HG03565 (cell line): ENCODE results near the gene RUSC2.
"Not testable (repeated sequence)": the region's sequence is repeated elsewhere in the genome, so short reads cannot be mapped to it uniquely, and the experiment has no call there.

Experiments
- ATAC-seq: cut with Tn5 transposase; IDR thresholded peaks from one replicate; pipeline ENCODE4 v1.9.1; 2021; ENCODE audit warnings: mild to moderate bottlenecking, moderate library complexity; ENCODE audit not compliant: unreplicated experiment

RUSC2 gene

DNA sequence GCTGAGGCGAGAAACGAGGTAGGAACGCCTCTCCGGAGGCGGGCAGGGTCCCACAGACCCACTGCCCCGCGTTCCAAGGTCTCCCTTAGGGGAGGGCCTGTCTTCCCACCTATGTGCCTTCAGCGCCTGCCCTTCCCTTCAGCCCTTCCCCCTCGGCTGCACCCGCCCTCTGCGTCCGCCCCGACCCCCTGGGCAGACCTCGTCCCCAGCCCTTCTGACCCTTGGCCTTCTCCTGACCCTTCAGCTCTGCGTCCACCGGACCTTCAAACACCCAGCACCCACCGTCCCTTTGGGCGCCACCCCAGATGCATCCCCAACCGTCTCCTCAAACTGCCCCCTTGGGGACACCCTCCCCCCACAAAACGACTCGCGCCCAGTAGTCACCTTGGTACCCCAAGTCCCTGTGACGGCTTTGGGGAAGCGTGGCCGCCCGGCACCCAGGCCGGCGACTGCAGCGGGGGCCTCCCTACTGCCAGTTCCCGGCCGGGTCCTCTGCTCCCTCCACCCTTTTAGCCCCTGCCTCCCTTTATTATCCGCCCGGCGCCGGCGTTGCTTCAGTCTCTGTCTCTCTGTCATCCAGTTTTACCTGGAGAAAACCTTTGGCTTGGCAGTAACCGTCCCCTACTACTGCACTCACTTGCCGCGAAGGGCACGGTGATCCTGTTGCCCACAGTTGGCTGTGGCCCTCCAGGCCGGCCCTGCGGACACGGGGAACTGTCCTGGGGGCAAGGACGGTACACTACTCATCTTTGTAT lies 421 bp downstream of the RUSC2 start:
- no peak for ATAC-seq

DNA sequence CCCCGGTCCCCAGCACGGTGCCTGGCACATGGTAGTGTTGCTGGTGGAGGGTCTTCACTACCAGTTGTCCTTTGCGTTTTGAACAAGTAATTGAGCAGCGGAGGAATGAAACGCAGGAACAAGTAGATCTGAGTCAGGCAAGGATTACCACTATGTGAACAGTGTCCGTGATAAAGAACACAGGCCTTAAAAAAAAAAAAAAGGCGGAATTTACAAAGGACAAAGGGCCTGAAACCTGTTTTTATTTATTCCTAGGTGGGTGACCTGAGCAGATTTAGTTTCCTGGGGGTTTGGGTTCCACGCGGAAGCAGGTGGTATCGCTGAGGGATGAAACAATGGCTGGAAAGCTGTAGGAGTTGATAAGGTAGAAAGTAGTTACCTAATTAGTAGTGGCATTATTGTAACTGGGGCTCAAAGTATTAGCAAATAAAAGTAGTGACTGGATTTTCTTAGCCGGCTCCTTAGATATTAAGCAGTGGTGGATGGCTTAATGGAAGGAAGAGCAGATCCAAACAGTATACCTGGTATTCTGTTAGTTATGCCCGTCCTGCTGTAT lies 1.1 kb downstream of the RUSC2 start:
- ATAC-seq = no peak

- not testable (repeated sequence) for ATAC-seq
Observed at GRCh38 chr9:35493119-35493518, 3.2 kb downstream of the RUSC2 start.

- ATAC-seq = no peak
Observed at GRCh38 chr9:35495984-35496383, 6.1 kb downstream of the RUSC2 start.

DNA sequence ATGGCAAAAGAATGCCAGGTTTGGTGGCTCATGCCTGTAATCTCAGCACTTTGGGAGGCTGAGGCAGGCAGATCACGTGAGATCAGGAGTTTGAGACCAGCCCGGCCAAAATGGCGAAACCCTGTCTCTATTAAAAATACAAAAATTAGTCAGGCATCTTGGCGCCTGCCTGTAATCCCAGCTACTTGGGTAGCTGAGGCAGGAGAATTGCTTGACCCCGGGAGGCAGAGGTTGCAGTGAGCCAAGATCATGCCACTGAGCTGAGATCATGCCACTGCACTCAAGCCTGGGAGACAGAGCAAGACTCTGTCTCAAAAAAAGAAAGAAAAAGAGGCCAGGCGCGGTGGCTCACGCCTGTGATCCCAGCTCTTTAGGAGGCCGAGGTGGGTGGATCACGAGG lies 8.3 kb downstream of the RUSC2 start:
- not testable (repeated sequence) for ATAC-seq

GRCh38 chr9:35499029-35499700 lies 9.3 kb downstream of the RUSC2 start:
- no peak for ATAC-seq

DNA sequence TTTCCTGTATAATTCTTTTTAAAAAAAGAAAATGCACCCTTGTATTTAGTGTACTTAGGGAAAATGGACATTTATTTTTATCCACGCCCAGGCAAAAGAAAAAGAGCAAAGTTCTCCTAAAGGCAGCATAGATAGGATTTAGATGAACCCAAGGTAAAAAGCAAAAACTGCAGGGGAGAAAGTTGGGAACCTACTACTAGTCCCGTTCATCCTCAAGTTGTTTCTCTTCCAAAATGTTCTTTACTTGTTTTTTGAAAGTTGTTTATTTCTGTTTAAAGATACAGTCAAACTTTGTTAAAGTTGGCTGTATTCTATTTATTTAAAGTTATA lies 9.8 kb downstream of the RUSC2 start:
- no peak for ATAC-seq

GRCh38 chr9:35500130-35500748 lies 10.3 kb downstream of the RUSC2 start:
- ATAC-seq = no peak

GRCh38 chr9:35501946-35502345 lies 12.0 kb downstream of the RUSC2 start:
- no peak for ATAC-seq

GRCh38 chr9:35506359-35506758 lies 16.4 kb downstream of the RUSC2 start:
- no peak for ATAC-seq

- ATAC-seq = no peak
Observed at GRCh38 chr9:35508069-35508468, 18.2 kb downstream of the RUSC2 start.

- ATAC-seq = no peak
Observed at GRCh38 chr9:35510383-35510753, 20.5 kb downstream of the RUSC2 start.

- ATAC-seq = no peak
Observed at GRCh38 chr9:35510754-35511428, 21.0 kb downstream of the RUSC2 start.

DNA sequence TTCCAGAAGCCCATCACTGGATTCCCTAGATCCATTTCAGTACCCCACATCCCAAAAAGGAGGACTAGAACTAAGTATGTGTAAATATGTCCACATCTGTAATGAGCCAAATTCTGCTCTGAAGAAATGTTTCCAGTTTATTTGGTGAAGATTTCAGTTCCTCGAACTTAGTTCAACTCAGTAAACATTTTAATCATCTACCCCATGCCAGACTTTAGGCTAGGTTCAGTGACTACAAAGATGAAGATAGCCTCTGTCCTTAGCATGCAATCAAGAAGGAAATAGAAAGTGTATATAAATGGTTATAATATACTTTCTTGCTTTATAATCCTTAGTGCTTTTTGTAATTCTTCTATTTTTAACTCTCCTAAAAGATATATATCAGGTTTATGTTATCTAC lies 21.5 kb downstream of the RUSC2 start:
- ATAC-seq = no peak

DNA sequence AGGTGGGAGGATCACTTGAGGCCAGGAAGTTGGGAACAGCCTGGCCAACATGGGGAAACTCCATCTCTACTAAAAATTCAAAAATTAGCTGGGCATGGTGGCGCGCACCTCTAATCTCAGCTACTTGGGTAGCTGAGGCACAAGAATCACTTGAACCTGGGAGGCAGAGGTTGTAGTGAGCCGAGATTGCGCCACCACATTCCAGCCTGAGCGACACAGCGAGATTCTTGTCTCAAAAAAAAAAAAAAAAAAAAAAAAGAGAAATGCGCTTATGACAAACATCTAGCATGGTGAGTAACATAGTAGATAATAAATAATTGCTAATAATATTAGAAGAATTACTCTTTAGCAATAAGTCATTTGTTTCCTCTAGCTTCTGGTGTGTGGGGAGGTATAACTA lies 25.9 kb downstream of the RUSC2 start:
- no peak for ATAC-seq

- ATAC-seq = no peak
Observed at GRCh38 chr9:35516479-35516878, 26.6 kb downstream of the RUSC2 start.

DNA sequence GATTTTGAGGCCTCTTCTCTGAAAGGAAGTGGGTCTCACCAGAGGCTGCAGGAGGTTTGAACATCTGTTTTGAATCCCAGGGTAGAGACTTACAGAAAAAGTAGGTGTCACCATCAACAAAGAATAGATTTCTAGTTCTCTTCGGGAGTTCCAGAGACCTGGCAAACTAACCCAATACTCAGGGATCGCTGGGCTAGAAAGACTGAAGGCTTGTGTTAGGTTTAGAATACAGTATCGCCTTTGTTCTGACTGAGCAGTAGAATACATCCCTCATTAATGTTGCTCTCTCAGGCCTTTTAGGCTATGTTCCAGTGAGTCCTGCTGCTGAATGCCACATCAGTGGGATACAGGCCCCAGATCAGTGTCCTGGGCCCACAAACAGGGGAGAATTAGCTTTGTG lies 27.2 kb downstream of the RUSC2 start:
- no peak for ATAC-seq

GRCh38 chr9:35517552-35518224 lies 27.8 kb downstream of the RUSC2 start:
- ATAC-seq = no peak

DNA sequence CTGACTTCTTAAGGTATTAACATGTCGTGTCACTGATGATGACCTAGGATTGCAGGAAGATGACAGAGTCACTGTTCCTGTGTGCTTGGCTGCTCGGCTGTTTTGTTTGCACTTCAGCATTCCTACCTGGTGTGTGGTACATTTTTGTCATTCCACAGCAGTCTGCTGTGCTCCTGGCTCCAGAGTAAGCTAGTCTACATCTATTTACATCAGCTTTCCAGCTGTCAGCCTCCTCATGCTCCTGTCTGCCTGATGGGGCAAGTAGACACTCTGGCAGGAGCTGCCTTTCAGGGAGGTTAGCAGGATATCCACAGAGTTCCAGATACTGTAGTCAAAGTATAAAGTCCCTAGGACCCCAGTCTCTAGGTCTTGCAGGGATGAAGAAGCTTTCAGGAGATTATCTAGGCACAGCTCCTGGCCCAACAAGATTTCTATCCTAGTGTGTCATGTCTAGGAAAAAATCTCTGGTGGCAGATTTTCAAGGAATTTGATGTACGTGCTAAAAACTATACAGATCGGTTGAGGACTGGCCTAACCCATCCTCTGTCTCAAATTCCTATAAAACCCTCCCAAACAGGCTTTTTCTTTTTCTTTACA lies 28.4 kb downstream of the RUSC2 start:
- no peak for ATAC-seq

- ATAC-seq = no peak
Observed at GRCh38 chr9:35518981-35519679, 29.2 kb downstream of the RUSC2 start.
